D341Med (cell line): Measurements from ENCODE around the gene CDC37.
"Not testable (repeated sequence)": the region's sequence is repeated elsewhere in the genome, so short reads cannot be mapped to it uniquely, and the experiment has no call there.

Experiments used
- DNase-seq: peaks from one replicate; pipeline ENCODE4 v3.0.0; 2012; ENCODE audit warnings: low spot score

CDC37 gene

GRCh38 chr19:10395003-10395402 lies 8.3 kb downstream of the CDC37 start:
- DNase-seq, result no peak

- DNase-seq, result no peak
Measured at GRCh38 chr19:10393137-10393536, 10.2 kb downstream of the CDC37 start.

- DNase-seq, result no peak
Measured at GRCh38 chr19:10392120-10392519, 11.2 kb downstream of the CDC37 start.

- peak; percentile 82 for DNase-seq
Measured at GRCh38 chr19:10390652-10391286, 12.6 kb downstream of the CDC37 start.

- no peak for DNase-seq
Measured at GRCh38 chr19:10389863-10390262, 13.5 kb downstream of the CDC37 start.

GRCh38 chr19:10388957-10389356 lies 14.4 kb downstream of the CDC37 start:
- peak; percentile 74 for DNase-seq

GRCh38 chr19:10384580-10384979 lies 18.8 kb downstream of the CDC37 start:
- DNase-seq, result no peak

- DNase-seq, result not testable (repeated sequence)
Measured at GRCh38 chr19:10383223-10383499, 20.2 kb downstream of the CDC37 start.

GRCh38 chr19:10380313-10381102 lies 22.8 kb downstream of the CDC37 start, which contains the start of gene TYK2:
Gene TYK2, minus strand, starts transcription at chr19:10380572. Its CDS starts 2,166 bp downstream, at chr19:10378406.
- peak; percentile 99 for DNase-seq

- peak; percentile 45 for DNase-seq
Measured at GRCh38 chr19:10379880-10380312, 23.4 kb downstream of the CDC37 start.

- DNase-seq, result no peak
Measured at GRCh38 chr19:10378124-10378523, 25.2 kb downstream of the CDC37 start.

- not testable (repeated sequence) for DNase-seq
Measured at GRCh38 chr19:10377140-10377640, 26.2 kb downstream of the CDC37 start.

- DNase-seq, result no peak
Measured at GRCh38 chr19:10374931-10375330, 28.4 kb downstream of the CDC37 start.

- DNase-seq, result no peak
Measured at GRCh38 chr19:10372690-10373089, 30.7 kb downstream of the CDC37 start.

GRCh38 chr19:10368101-10368803 lies 35.1 kb downstream of the CDC37 start:
- DNase-seq, result peak; percentile 48

GRCh38 chr19:10366950-10367512 lies 36.3 kb downstream of the CDC37 start:
- not testable (repeated sequence) for DNase-seq

GRCh38 chr19:10365518-10365917 lies 37.8 kb downstream of the CDC37 start:
- no peak for DNase-seq

- DNase-seq, result no peak
Measured at GRCh38 chr19:10364644-10365043, 38.7 kb downstream of the CDC37 start.

- no peak for DNase-seq
Measured at GRCh38 chr19:10363789-10364281, 39.5 kb downstream of the CDC37 start.

- DNase-seq, result no peak
Measured at GRCh38 chr19:10362259-10362658, 41.1 kb downstream of the CDC37 start.

- DNase-seq, result no peak
Measured at GRCh38 chr19:10361569-10362011, 41.8 kb downstream of the CDC37 start.

GRCh38 chr19:10356431-10356830 lies 46.9 kb downstream of the CDC37 start:
- DNase-seq, result no peak
